ENCODE measurements around the gene SLC9A2.

SLC9A2 gene

GRCh38 chr2:102749938-102750337 lies 130.6 kb downstream of the SLC9A2 start:
- no peaks in the 10 kb centered on the region for H3K27me3 ChIP-seq
- no peak for TF ChIP-seq CTCF (IDR thresholded peaks at IDR 0.05)
- H3K4me3 ChIP-seq (ENCODE audit: low read depth in 1 of 2, low read length in 1 of 2), result no peak overlapping the region
- H3K27ac ChIP-seq, result peak overlapping the region; percentile 32
- no peaks in the 10 kb centered on the region for H3K9me3 ChIP-seq
- H3K36me3 ChIP-seq, result no peaks in the 10 kb centered on the region
- H3K4me1 ChIP-seq (ENCODE audit: control insufficient read depth in 1 of 2, insufficient read depth in 1 of 2, low read depth in 1 of 2, low read length in 1 of 2), result peaks cover 21 to 34% of the 10 kb centered on the region in 2 experiments

GRCh38 chr2:102753563-102754159 lies 134.3 kb downstream of the SLC9A2 start:
- Histone ChIP-seq H3K27ac (no peak overlapping the region), H3K36me3 (no peaks in the 10 kb centered on the region), H3K27me3 (no peaks in the 10 kb centered on the region), H3K4me3 (ENCODE audit: low read depth in 1 of 2, low read length in 1 of 2) (no peak overlapping the region), H3K9me3 (no peaks in the 10 kb centered on the region), H3K4me1 (ENCODE audit: control insufficient read depth in 1 of 2, insufficient read depth in 1 of 2, low read depth in 1 of 2, low read length in 1 of 2) (peaks cover 21 to 34% of the 10 kb centered on the region in 2 experiments)
- TF ChIP-seq CTCF (IDR thresholded peaks at IDR 0.05), result peak; percentile 77

GRCh38 chr2:102754456-102755145 lies 135.2 kb downstream of the SLC9A2 start:
- Histone ChIP-seq H3K4me1 (ENCODE audit: control insufficient read depth in 1 of 2, insufficient read depth in 1 of 2, low read depth in 1 of 2, low read length in 1 of 2) (peaks cover 21 to 34% of the 10 kb centered on the region in 2 experiments), H3K4me3 (ENCODE audit: low read depth in 1 of 2, low read length in 1 of 2) (no peak overlapping the region), H3K27me3 (no peaks in the 10 kb centered on the region), H3K9me3 (no peaks in the 10 kb centered on the region), H3K27ac (no peak overlapping the region), H3K36me3 (no peaks in the 10 kb centered on the region)
- TF ChIP-seq CTCF (IDR thresholded peaks at IDR 0.05), result no peak

DNA sequence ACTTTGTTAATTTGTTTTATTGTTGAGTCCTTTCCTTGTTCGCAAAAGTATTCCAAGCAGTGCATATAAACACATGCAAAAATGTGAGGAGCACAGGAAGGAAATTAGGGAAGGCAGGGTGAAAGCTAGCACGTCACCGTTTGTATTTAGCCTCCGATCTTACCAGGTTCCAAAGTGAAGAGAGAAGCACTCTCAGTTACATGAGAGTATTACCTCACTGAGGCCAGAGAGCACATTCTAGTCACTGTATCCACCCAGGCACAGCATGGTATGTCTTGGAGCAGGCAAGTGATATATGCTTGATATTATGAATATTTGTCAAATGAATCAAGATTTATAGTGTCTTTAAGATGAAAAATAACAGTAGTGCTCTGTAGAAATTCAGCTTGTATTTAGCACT lies 135.9 kb downstream of the SLC9A2 start:
- no peak overlapping the region for H3K4me3 ChIP-seq (ENCODE audit: low read depth in 1 of 2, low read length in 1 of 2)
- H3K36me3 ChIP-seq, result no peaks in the 10 kb centered on the region
- TF ChIP-seq CTCF (IDR thresholded peaks at IDR 0.05), result no peak
- no peak overlapping the region for H3K27ac ChIP-seq
- H3K9me3 ChIP-seq, result no peaks in the 10 kb centered on the region
- peaks cover 17 to 30% of the 10 kb centered on the region in 2 experiments for H3K4me1 ChIP-seq (ENCODE audit: control insufficient read depth in 1 of 2, insufficient read depth in 1 of 2, low read depth in 1 of 2, low read length in 1 of 2)
- no peaks in the 10 kb centered on the region for H3K27me3 ChIP-seq

- peaks cover 0 to under 1% of the 10 kb centered on the region in 2 experiments for H3K4me1 ChIP-seq (ENCODE audit: control insufficient read depth in 1 of 2, insufficient read depth in 1 of 2, low read depth in 1 of 2, low read length in 1 of 2)
- no peak for TF ChIP-seq CTCF (IDR thresholded peaks at IDR 0.05)
- no peak overlapping the region for H3K27ac ChIP-seq
- H3K9me3 ChIP-seq, result no peaks in the 10 kb centered on the region
- H3K27me3 ChIP-seq, result no peaks in the 10 kb centered on the region
- no peak overlapping the region for H3K4me3 ChIP-seq (ENCODE audit: low read depth in 1 of 2, low read length in 1 of 2)
- H3K36me3 ChIP-seq, result no peaks in the 10 kb centered on the region
Observed at GRCh38 chr2:102758439-102758838, 139.1 kb downstream of the SLC9A2 start.
